ENCODE data around the gene POLR2J. TPM values are rescaled to one million over a fixed set of nuclear protein-coding genes. Genes with fewer than 3 reads are reported as not detected.
A peak's percentile ranks its signal among the peaks of the same experiment; 100 is the strongest.

The POLR2J gene
- total and polyA plus RNA-seq, 2 donors, result 67.1 to 76.0 TPM

- H3K27ac ChIP-seq (ENCODE audit: low read depth in 1 of 2, low read length in 1 of 2), result peak overlapping the region; percentile 99 to 100
- H3K4me1 ChIP-seq (ENCODE audit: control insufficient read depth in 2 of 2, insufficient read depth in 2 of 2, low read length in 2 of 2), result peaks cover 41 to 78% of the 10 kb centered on the region in 2 donors
- H3K9me3 ChIP-seq (ENCODE audit: control insufficient read depth in 2 of 2, insufficient read depth in 1 of 2, low read length in 1 of 2), result peaks cover 0 to 2% of the 10 kb centered on the region in 2 donors
- peak overlapping the region; percentile 35 to 45 for H3K4me3 ChIP-seq (ENCODE audit: low read length in 2 of 2)
- WGBS, result 43% methylated on average over 25 of the region's 25 CpGs
- H3K27me3 ChIP-seq (ENCODE audit: control insufficient read depth in 2 of 2, insufficient read depth in 1 of 2, low read length in 1 of 2), result no peaks in the 10 kb centered on the region
- H3K36me3 ChIP-seq (ENCODE audit: control insufficient read depth in 2 of 2, insufficient read depth in 2 of 2, low read length in 1 of 2), result peaks cover 24 to 27% of the 10 kb centered on the region in 2 donors
- peak in 5 of 9 donors; percentile 63 to 89 (median 79) for DNase-seq (ENCODE audit: low read depth in 6 of 9, low spot score in 9 of 9)
Measured at GRCh38 chr7:102425639-102426267, 53.0 kb downstream of the POLR2J start.

GRCh38 chr7:102424787-102425218 is 53.9 kb downstream of the POLR2J start:
- Histone ChIP-seq H3K4me1 (ENCODE audit: control insufficient read depth in 2 of 2, insufficient read depth in 2 of 2, low read length in 2 of 2) (peaks cover 44 to 73% of the 10 kb centered on the region in 2 donors), H3K27ac (ENCODE audit: low read depth in 1 of 2, low read length in 1 of 2) (peak overlapping the region; percentile 99 to 100), H3K36me3 (ENCODE audit: control insufficient read depth in 2 of 2, insufficient read depth in 2 of 2, low read length in 1 of 2) (peaks cover 24 to 27% of the 10 kb centered on the region in 2 donors), H3K9me3 (ENCODE audit: control insufficient read depth in 2 of 2, insufficient read depth in 1 of 2, low read length in 1 of 2) (peaks cover 0 to 2% of the 10 kb centered on the region in 2 donors), H3K4me3 (ENCODE audit: low read length in 2 of 2) (no peak overlapping the region), H3K27me3 (ENCODE audit: control insufficient read depth in 2 of 2, insufficient read depth in 1 of 2, low read length in 1 of 2) (no peaks in the 10 kb centered on the region)
- DNase-seq (ENCODE audit: low read depth in 6 of 9, low spot score in 9 of 9), result no peak
- WGBS, result 92% methylated on average over 13 of the region's 13 CpGs

GRCh38 chr7:102424129-102424551 is 54.6 kb downstream of the POLR2J start:
- Histone ChIP-seq H3K27ac (ENCODE audit: low read depth in 1 of 2, low read length in 1 of 2) (peak overlapping the region; percentile 62 to 100), H3K27me3 (ENCODE audit: control insufficient read depth in 2 of 2, insufficient read depth in 1 of 2, low read length in 1 of 2) (no peaks in the 10 kb centered on the region), H3K36me3 (ENCODE audit: control insufficient read depth in 2 of 2, insufficient read depth in 2 of 2, low read length in 1 of 2) (peaks cover 27 to 29% of the 10 kb centered on the region in 2 donors), H3K4me1 (ENCODE audit: control insufficient read depth in 2 of 2, insufficient read depth in 2 of 2, low read length in 2 of 2) (peaks cover 39 to 66% of the 10 kb centered on the region in 2 donors), H3K4me3 (ENCODE audit: low read length in 2 of 2) (no peak overlapping the region), H3K9me3 (ENCODE audit: control insufficient read depth in 2 of 2, insufficient read depth in 1 of 2, low read length in 1 of 2) (peaks cover 0 to 2% of the 10 kb centered on the region in 2 donors)
- no peak for DNase-seq (ENCODE audit: low read depth in 6 of 9, low spot score in 9 of 9)
- 77% methylated on average over 12 of the region's 12 CpGs for whole genome bisulfite sequencing

Other genes starting within 250 kb of the POLR2J start
- gene SH2B2, start 192.1 kb downstream of the POLR2J start, total RNA-seq, result 0.76 TPM
- gene SH2B2, start 192.1 kb downstream of the POLR2J start, polyA plus RNA-seq, result 3.9 TPM
- not detected for gene SPDYE6, start 122.5 kb downstream of the POLR2J start, total RNA-seq
- gene SPDYE6, start 122.5 kb downstream of the POLR2J start, polyA plus RNA-seq, result 0.16 TPM
- gene PRKRIP1, start 82.6 kb downstream of the POLR2J start, total RNA-seq, result 19.4 TPM
- gene PRKRIP1, start 82.6 kb downstream of the POLR2J start, polyA plus RNA-seq, result 54.4 TPM
- gene ORAI2, start 45.3 kb downstream of the POLR2J start, total RNA-seq, result 13.6 TPM
- gene ORAI2, start 45.3 kb downstream of the POLR2J start, polyA plus RNA-seq, result 11.6 TPM
- 10.0 TPM for gene ALKBH4, start 14.1 kb downstream of the POLR2J start, total RNA-seq
- 11.4 TPM for gene ALKBH4, start 14.1 kb downstream of the POLR2J start, polyA plus RNA-seq
- gene LRWD1, start 13.9 kb downstream of the POLR2J start, total RNA-seq, result 16.2 TPM
- 19.9 TPM for gene LRWD1, start 13.9 kb downstream of the POLR2J start, polyA plus RNA-seq
- 7.2 TPM for gene RASA4B, start 38.9 kb upstream of the POLR2J start, total RNA-seq
- gene RASA4B, start 38.9 kb upstream of the POLR2J start, polyA plus RNA-seq, result 14.7 TPM
- 2.8 TPM for gene UPK3BL2, start 64.8 kb upstream of the POLR2J start, total RNA-seq
- 28.2 TPM for gene UPK3BL2, start 64.8 kb upstream of the POLR2J start, polyA plus RNA-seq
- 0.05 TPM for gene SPDYE2, start 72.3 kb upstream of the POLR2J start, total RNA-seq
- gene SPDYE2, start 72.3 kb upstream of the POLR2J start, polyA plus RNA-seq, result 0.05 TPM
- 26.3 TPM for gene POLR2J3, start 93.7 kb upstream of the POLR2J start, total RNA-seq
- 75.2 TPM for gene POLR2J3, start 93.7 kb upstream of the POLR2J start, polyA plus RNA-seq
- 13.6 TPM for gene RASA4, start 137.8 kb upstream of the POLR2J start, total RNA-seq
- 42.3 TPM for gene RASA4, start 137.8 kb upstream of the POLR2J start, polyA plus RNA-seq
- gene UPK3BL1, start 163.9 kb upstream of the POLR2J start, total RNA-seq, result 11.5 TPM
- gene UPK3BL1, start 163.9 kb upstream of the POLR2J start, polyA plus RNA-seq, result 256 TPM
- gene SPDYE2B, start 171.4 kb upstream of the POLR2J start, total RNA-seq, result not detected
- 0.02 TPM for gene SPDYE2B, start 171.4 kb upstream of the POLR2J start, polyA plus RNA-seq
- 1.3 TPM for gene POLR2J2, start 192.7 kb upstream of the POLR2J start, total RNA-seq
- 4.8 TPM for gene POLR2J2, start 192.7 kb upstream of the POLR2J start, polyA plus RNA-seq